IMR-90 (cell line): Measurements from ENCODE around the gene RAD18. TPM values are rescaled to one million over a fixed set of nuclear protein-coding genes. Genes with fewer than 3 reads are reported as not detected.

ENCODE experiments used
- BHLHE40 ChIP-seq: fragments of 150-350 bp; IDR thresholded peaks from 2 replicates; pipeline ENCODE4 v1.6.1; 2016; ENCODE audit warnings: mild to moderate bottlenecking, low read depth, low read length
- ELK1 ChIP-seq: fragments of 150-350 bp; IDR thresholded peaks from 2 replicates; pipeline ENCODE4 v1.6.1; 2016; ENCODE audit warnings: low read depth, mild to moderate bottlenecking, low read length, moderate library complexity, borderline replicate concordance
- MAZ ChIP-seq: IDR thresholded peaks from 2 replicates; pipeline ENCODE4 v1.6.1; 2012; ENCODE audit warnings: low read depth, mild to moderate bottlenecking, low read length, improper control_type of control experiment, moderate library complexity, borderline replicate concordance
- RAD21 ChIP-seq: IDR thresholded peaks from 2 replicates; pipeline ENCODE4 v1.6.1; 2012; ENCODE audit warnings: low read length, improper control_type of control experiment
- SMC3 ChIP-seq: fragments of 150-350 bp; IDR thresholded peaks from 2 replicates; pipeline ENCODE4 v1.6.1; 2016; ENCODE audit warnings: low read depth, mild to moderate bottlenecking, antibody characterized with exemption, low read length, moderate library complexity
- polyA plus RNA-seq, 3 experiments: library from polyadenylated mRNA; depleted of rRNA; stranded (reverse); fragments of >200 nt; gene quantifications; 2 replicates each; pipeline ENCODE4 v1.2.3, GENCODE V29; 2012; ENCODE audit warnings: low replicate concordance in 1 of 3
- total RNA-seq: library from RNA; depleted of rRNA; stranded (reverse); fragments of >200 nt; gene quantifications from 2 replicates; pipeline ENCODE4 v1.2.3, GENCODE V29; 2012

Gene RAD18
- total and polyA plus RNA-seq, 2 of the 4 experiments (the other 2 are of a cell fraction), result 8.2 to 17.2 TPM

GRCh38 chr3:8863891-8864290, 99.4 kb downstream of the RAD18 start (continued):
- TF ChIP-seq ELK1 (no peak), RAD21 (no peak), MAZ (no peak), BHLHE40 (no peak), SMC3 (no peak)
